Muscle of leg (tissue), 11 donors: Measurements from ENCODE around the gene CLIC3. TPM values are rescaled to one million over a fixed set of nuclear protein-coding genes. Genes with fewer than 3 reads are reported as not detected.

Source experiments
- DNase-seq: peaks from one replicate; pipeline ENCODE4 v3.0.0; 2013
- H3K27ac ChIP-seq: one replicate; pipeline ENCODE4 v1.5.1; 2013; ENCODE audit warnings: mild to moderate bottlenecking, low read length, control low read depth
- H3K27me3 ChIP-seq: one replicate; pipeline ENCODE4 v1.6.1; 2013; ENCODE audit warnings: low read length; ENCODE audit not compliant: control insufficient read depth, insufficient read depth
- H3K36me3 ChIP-seq: one replicate; pipeline ENCODE4 v1.6.1; 2013; ENCODE audit warnings: low read length; ENCODE audit not compliant: control insufficient read depth, insufficient read depth
- H3K4me1 ChIP-seq: one replicate; pipeline ENCODE4 v1.6.1; 2013; ENCODE audit warnings: low read length; ENCODE audit not compliant: control insufficient read depth, insufficient read depth
- H3K4me3 ChIP-seq: one replicate; pipeline ENCODE4 v1.5.1; 2013; ENCODE audit warnings: low read length, control low read depth
- H3K9me3 ChIP-seq: replicated peaks from 2 replicates; pipeline ENCODE4 v1.6.1; 2013; ENCODE audit warnings: low read depth, low read length; ENCODE audit not compliant: control insufficient read depth
- WGBS: methylation state at CpG from one replicate; pipeline ENCODE4 v1.1.5; 2013; ENCODE audit warnings: missing lambda C conversion rate; ENCODE audit not compliant: insufficient coverage; 5-methylcytosine and 5-hydroxymethylcytosine counted together
- polyA plus RNA-seq, 8 donors: library from polyadenylated mRNA; unstranded; fragments of 120-200 nt; gene quantifications; one replicate each; pipeline versions ENCODE4 v1.2.1 to v1.2.3, GENCODE V29; 2013; ENCODE audit warnings: inconsistent platforms in 1 of 8, low replicate concordance in 1 of 8; ENCODE audit not compliant: insufficient read length in 8 of 8, insufficient read depth in 1 of 8
- total RNA-seq: library from RNA; stranded (reverse); fragments of 120-200 nt; gene quantifications from one replicate; pipeline ENCODE4 v1.2.4, GENCODE V29; 2013

Gene CLIC3
- total and polyA plus RNA-seq, 9 donors, result 0.27 to 8.4 (median 0.60) TPM

DNA sequence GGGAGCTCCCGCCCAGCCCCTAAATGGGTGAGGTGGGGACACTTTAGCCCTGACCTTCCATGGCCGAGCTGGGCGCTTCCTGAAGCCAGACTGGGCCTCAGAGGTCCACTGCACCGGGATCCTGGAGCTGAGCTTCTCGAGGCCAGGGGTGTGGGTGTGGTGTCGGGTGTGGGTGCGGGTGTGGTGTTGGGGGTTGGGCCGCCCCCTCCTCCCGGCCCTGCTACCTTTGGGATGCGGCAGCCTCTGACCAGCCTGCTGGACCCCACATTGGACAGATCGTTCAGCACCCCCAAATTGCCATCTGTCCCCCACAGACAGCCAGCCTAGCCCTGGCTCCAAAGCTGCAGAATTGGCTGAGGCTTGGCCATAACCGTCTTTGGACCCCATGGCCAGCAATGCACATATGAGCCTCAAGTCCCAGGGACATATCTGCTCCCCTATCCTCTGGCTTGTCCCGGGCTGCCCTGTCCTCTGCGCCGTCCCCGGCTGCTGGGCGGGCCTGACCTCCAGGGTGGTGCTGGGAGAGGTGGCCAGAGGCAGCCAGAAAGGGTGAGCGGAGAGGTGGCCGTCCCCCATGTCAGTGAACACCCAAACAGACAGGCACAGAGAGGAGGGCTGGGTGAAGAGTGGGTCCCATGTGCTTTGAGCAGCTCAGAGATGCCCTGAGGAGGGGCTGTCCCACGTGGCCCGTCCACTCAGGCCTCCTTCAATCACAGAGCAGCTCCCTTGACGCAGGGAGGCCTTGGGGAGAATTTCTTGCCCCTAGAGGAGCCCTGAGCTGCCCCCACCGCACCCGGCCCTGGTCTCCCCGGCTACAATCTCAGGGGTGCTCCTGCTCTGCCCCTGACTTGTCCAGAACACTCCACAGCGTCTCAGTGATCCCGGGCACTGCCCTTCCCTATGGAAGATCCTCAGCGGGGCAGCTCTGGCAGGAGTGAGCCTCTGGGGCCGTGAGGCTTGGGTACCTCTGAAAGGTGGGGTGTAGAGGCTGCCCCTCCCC, 22.4 kb downstream of the CLIC3 start:
- no peak for DNase-seq
- H3K4me1 ChIP-seq, result peaks cover 37% of the 10 kb centered on the region
- 84% methylated on average over 15 of the region's 29 CpGs for WGBS
- H3K27me3 ChIP-seq, result peaks cover 3% of the 10 kb centered on the region
- H3K4me3 ChIP-seq, result no peak overlapping the region
- H3K27ac ChIP-seq, result no peak overlapping the region
- H3K9me3 ChIP-seq, result no peaks in the 10 kb centered on the region
- no peaks in the 10 kb centered on the region for H3K36me3 ChIP-seq

DNA sequence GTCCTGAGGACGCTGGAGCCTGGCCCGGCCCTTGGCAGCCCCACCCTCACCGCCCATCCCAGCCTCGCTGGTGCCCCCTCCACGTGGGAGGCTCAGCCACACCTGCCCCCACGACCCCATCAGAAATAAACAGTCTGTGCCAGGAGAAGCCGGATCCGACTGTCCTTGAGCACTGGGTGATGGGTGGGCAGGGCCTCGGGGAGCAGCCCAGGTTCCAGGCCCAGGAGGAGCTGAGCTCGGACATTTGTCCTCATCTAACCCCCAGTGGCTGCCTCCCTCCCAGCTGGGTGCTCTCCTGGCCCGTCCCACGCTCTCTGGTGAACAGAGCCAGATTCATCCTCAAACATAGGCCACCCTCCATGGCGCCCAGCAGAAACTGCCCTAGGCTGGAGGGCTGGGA, 23.6 kb downstream of the CLIC3 start:
- H3K27ac ChIP-seq, result no peak overlapping the region
- peaks cover 3% of the 10 kb centered on the region for H3K27me3 ChIP-seq
- DNase-seq, result no peak
- H3K36me3 ChIP-seq, result no peaks in the 10 kb centered on the region
- peaks cover 32% of the 10 kb centered on the region for H3K4me1 ChIP-seq
- WGBS, result 83% methylated on average over 1 of the region's 13 CpGs
- no peak overlapping the region for H3K4me3 ChIP-seq
- no peaks in the 10 kb centered on the region for H3K9me3 ChIP-seq

DNA sequence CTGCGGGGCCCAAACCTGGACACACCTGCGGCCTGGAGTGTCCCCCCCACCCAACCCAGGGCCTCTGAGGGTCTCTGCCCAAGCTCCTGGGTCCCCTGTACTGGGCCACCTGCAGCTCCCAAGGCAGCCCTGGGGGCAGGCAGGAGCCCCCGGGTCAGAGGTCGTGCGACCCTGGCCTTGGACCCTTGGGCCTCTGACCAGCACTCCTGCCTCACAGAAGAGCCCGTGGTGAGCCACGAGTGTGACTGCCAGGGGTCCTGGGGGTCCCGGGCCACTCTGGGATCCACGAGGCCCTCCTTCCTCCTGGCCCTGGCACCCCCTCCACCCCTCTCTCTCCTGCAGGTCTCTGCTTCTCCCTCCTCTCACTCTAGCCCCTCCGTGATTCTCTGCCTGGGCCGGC, 24.0 kb downstream of the CLIC3 start:
- Histone ChIP-seq H3K27me3 (no peaks in the 10 kb centered on the region), H3K36me3 (no peaks in the 10 kb centered on the region), H3K9me3 (no peaks in the 10 kb centered on the region), H3K27ac (no peak overlapping the region), H3K4me1 (peaks cover 28% of the 10 kb centered on the region), H3K4me3 (no peak overlapping the region)
- whole genome bisulfite sequencing, result 74% methylated on average over 9 of the region's 11 CpGs
- no peak for DNase-seq

DNA sequence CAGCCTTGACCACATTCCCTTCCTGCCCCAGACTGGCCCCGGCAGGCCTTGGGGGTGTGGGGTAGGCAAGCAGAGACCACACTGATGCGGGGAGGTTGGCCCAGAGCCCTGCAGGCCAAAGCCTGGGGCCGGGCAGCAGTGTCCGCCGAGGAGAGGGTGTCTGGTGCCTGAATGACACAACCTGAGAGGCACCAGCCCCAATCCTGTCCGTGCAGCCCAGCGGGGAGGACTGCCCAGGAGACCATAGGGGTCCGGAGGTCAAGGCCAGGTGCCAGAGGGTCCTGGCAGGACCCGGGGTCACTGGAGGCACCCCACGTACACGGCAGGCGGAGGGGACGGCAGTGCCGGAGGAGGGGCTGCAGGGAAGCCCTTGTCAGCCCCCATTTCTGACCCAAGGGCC, 24.6 kb downstream of the CLIC3 start:
- Histone ChIP-seq H3K9me3 (no peaks in the 10 kb centered on the region), H3K36me3 (no peaks in the 10 kb centered on the region), H3K4me1 (peaks cover 22% of the 10 kb centered on the region), H3K4me3 (no peak overlapping the region), H3K27me3 (no peaks in the 10 kb centered on the region), H3K27ac (no peak overlapping the region)
- DNase-seq, result no peak
- 57% methylated on average over 14 of the region's 14 CpGs for WGBS

DNA sequence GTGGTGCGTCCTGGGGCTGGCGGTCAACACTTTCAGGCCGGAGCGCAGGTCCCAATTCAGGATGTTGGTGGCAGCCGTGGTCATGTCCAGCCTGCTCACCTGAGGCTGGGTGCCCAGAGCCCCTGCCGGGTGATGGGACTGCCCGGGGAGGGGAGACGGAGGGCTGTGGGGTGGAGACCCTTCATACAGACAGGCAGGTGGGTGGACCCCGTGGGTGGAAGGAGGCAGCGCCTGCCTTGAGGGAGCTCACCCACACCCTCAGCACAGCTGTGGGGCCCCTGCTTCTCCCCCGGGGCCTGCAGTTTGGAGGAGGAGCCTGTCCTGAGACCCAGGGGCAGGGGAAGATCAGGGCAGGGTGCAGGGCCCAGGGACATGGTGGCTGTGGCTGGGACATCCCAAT, 26.0 kb downstream of the CLIC3 start:
- Histone ChIP-seq H3K9me3 (no peaks in the 10 kb centered on the region), H3K36me3 (no peaks in the 10 kb centered on the region), H3K4me3 (no peak overlapping the region), H3K27ac (no peak overlapping the region), H3K4me1 (peaks cover 18% of the 10 kb centered on the region), H3K27me3 (peaks cover 8% of the 10 kb centered on the region)
- DNase-seq, result no peak
- WGBS, result 78% methylated on average over 8 of the region's 11 CpGs

DNA sequence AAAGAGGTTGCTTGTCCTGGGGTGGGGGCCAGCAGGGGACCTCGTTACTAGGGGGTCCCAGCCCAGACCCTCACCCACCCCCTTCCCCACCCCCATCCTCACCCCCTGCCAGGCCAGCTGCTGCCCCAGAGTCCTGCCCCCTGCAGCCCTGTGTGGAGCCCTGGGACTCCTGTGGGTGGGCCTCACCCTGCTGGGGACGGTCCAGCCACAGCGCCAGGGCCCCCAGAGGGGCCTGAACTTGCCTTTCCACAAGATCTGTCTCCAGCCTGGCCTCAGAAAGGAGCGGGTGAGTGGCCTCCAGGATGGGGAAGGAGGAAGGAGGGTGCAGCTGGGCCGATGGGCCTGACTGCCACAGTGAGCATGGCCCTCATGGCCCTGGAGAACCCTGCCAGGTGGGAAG, 26.6 kb downstream of the CLIC3 start:
- no peak for DNase-seq
- no peaks in the 10 kb centered on the region for H3K9me3 ChIP-seq
- H3K27me3 ChIP-seq, result peaks cover 8% of the 10 kb centered on the region
- H3K36me3 ChIP-seq, result no peaks in the 10 kb centered on the region
- H3K4me3 ChIP-seq, result no peak overlapping the region
- H3K4me1 ChIP-seq, result peaks cover 12% of the 10 kb centered on the region
- 50% methylated on average over 4 of the region's 5 CpGs for WGBS
- H3K27ac ChIP-seq, result no peak overlapping the region

DNA sequence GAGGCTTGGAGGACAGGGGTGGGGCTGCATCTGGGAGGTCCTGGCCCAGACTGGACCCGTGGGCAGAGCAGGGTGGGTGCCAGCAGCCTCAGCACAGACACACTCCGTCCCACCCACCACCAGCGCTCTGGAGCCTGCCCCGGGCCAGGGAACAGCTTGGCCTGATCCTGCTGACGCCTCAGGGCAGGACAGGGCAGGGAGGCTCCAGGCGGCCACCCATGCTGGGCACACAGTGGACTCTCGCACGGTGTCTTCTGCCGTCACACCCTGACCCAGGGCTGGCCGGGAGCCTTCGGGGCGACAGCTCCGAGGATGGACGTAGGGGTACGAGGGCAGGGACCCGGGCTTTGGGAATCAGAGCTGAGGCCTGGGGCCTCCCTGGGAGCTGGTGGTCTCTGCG, 27.2 kb downstream of the CLIC3 start:
- peaks cover 8% of the 10 kb centered on the region for H3K27me3 ChIP-seq
- H3K4me3 ChIP-seq, result no peak overlapping the region
- no peak for DNase-seq
- no peaks in the 10 kb centered on the region for H3K9me3 ChIP-seq
- no peak overlapping the region for H3K27ac ChIP-seq
- H3K4me1 ChIP-seq, result peaks cover 10% of the 10 kb centered on the region
- WGBS, result 75% methylated on average over 16 of the region's 17 CpGs
- no peaks in the 10 kb centered on the region for H3K36me3 ChIP-seq

DNA sequence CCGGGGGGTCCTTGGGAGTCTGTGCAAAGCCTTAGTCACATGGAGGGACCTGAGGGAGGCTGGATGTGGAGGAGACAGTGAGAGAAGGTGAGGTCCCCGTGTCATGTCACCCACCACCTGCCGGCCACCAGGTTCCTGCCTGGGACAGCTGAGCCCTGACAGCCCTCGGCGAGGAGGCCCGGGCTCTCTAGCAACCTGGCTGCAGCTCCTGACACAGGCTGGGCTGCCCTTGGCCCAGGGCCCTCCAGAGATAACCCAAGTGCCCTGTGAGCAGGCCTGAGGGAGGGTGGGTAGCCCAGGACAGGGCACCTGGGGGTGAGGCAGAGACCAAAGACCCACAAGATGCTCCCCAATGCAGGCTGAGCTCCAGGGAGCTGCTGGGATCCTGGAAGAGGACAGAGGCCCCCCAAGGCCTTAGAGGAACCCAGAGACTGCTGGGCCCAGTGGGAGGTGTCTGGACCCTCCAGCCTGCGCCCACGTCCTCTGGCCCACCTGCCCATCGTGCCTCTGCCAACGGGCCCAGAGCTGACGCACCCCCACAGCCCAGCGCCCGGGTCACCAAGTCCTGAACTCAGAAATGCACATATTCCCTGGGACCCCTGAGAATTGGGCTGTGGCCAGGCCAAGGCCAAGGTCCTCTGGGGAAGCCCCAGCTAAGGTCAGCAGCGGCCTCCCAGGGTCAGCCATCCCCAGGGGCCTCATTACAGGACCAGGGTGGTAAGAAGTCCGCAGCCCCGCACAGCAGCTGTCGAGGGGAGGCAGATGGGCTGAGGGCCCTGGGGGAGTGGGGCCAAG, 27.8 kb downstream of the CLIC3 start:
- no peak overlapping the region for H3K4me3 ChIP-seq
- no peak for DNase-seq
- no peaks in the 10 kb centered on the region for H3K36me3 ChIP-seq
- no peak overlapping the region for H3K27ac ChIP-seq
- peaks cover 13% of the 10 kb centered on the region for H3K4me1 ChIP-seq
- 73% methylated on average over 11 of the region's 17 CpGs for WGBS
- H3K9me3 ChIP-seq, result no peaks in the 10 kb centered on the region
- H3K27me3 ChIP-seq, result peaks cover 8% of the 10 kb centered on the region

DNA sequence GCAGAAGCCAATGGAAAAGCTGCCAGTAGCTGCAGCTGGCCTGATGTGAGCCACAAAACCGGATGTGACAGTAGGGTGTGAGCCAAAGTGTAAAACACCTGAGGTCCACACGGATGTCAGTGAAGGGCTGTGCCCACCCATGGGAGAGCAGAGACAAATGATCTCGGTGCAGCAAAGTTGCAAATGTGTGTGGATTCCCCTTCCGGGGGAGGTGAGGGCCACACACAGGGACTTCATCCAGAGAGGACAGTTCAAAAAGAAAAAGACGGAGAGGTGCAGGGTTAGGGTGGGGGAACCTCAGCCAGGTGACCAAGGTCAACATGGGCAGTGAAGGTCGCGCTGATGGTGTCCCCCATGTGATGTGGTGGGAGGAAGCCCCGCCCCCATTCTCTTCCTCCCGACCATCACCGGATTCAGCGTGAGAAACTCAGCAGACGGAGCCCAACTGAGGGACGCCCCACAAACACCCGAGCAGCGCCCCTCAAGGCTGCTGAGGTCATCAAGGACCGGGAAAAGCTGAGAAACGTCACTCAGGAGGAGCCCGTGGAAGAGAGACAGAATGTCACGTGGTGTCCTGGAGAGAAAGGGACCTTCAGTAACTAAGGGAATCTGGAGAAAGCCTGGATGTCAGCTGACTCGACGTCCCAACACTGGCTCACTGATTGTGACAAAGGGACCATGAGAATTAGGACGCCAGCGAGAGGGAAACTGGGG, 30.4 kb downstream of the CLIC3 start:
- Histone ChIP-seq H3K9me3 (no peaks in the 10 kb centered on the region), H3K4me1 (peaks cover 28% of the 10 kb centered on the region), H3K4me3 (no peak overlapping the region), H3K27me3 (peaks cover 10% of the 10 kb centered on the region), H3K27ac (no peak overlapping the region), H3K36me3 (no peaks in the 10 kb centered on the region)
- 24% methylated on average over 16 of the region's 23 CpGs for WGBS
- DNase-seq, result peak; percentile 68
